Head of caudate nucleus (tissue), 42 donors: ENCODE measurements around the gene C19orf67.

ENCODE experiments used
- DNase-seq, 42 donors: peaks; one replicate each; pipeline versions ENCODE4 v3.0.0 to v3.0.0-alpha.2; 2020 to 2021; ENCODE audit warnings: mixed read lengths in 7 of 42
- intact Hi-C: fragments of 100-400 bp; cut with DNase I; formaldehyde crosslinking; loops from one replicate; pipeline ENCODE4 v1.15.0; 2022

The C19orf67 gene

GRCh38 chr19:14112051-14112808 is 26.6 kb upstream of the C19orf67 start:
- DNase-seq = no peak

GRCh38 chr19:14111486-14111885 is 25.9 kb upstream of the C19orf67 start:
- DNase-seq = peak in 3 of 42 donors; percentile 44 to 63 (median 45)
- intact Hi-C loops = no loop called here

More at GRCh38 chr19:14112051-14112808, 26.6 kb upstream of the C19orf67 start:
- intact Hi-C loops = no loop called here

- intact Hi-C loops = no loop called here
- DNase-seq = no peak
Observed at GRCh38 chr19:14110650-14111049, 25.1 kb upstream of the C19orf67 start.

GRCh38 chr19:14107581-14108461 is 22.2 kb upstream of the C19orf67 start:
- intact Hi-C loops = no loop called here
- DNase-seq = peak in 4 of 42 donors; percentile 13 to 63 (median 34)

GRCh38 chr19:14106840-14107239 is 21.3 kb upstream of the C19orf67 start:
- DNase-seq = no peak
- intact Hi-C loops = no loop called here

- no peak for DNase-seq
- intact Hi-C loops = no loop called here
Observed at GRCh38 chr19:14105680-14106079, 20.1 kb upstream of the C19orf67 start.

- DNase-seq = no peak
- intact Hi-C loops = no loop called here
Observed at GRCh38 chr19:14103310-14103709, 17.7 kb upstream of the C19orf67 start.

GRCh38 chr19:14102756-14103155 is 17.2 kb upstream of the C19orf67 start:
- intact Hi-C loops = no loop called here
- no peak for DNase-seq

- intact Hi-C loops = no loop called here
- DNase-seq = no peak
Observed at GRCh38 chr19:14102102-14102696, 16.6 kb upstream of the C19orf67 start.

GRCh38 chr19:14101003-14101545 is 15.5 kb upstream of the C19orf67 start:
- DNase-seq = no peak
- intact Hi-C loops = no loop called here

GRCh38 chr19:14097532-14098151 is 12.1 kb upstream of the C19orf67 start:
- no peak for DNase-seq
- intact Hi-C loops = no loop called here

- DNase-seq = no peak
- intact Hi-C loops = no loop called here
Observed at GRCh38 chr19:14096272-14096992, 10.8 kb upstream of the C19orf67 start.

GRCh38 chr19:14094854-14095253 is 9.3 kb upstream of the C19orf67 start:
- DNase-seq = no peak
- intact Hi-C loops = no loop called here

- intact Hi-C loops = no loop called here
- DNase-seq = no peak
Observed at GRCh38 chr19:14093117-14093823, 7.7 kb upstream of the C19orf67 start.

GRCh38 chr19:14091813-14092462 is 6.4 kb upstream of the C19orf67 start:
- intact Hi-C loops = no loop called here
- peak in 1 of 42 donors; percentile 37 for DNase-seq

GRCh38 chr19:14091081-14091812 is 5.7 kb upstream of the C19orf67 start:
- intact Hi-C loops = no loop called here
- peak in 19 of 42 donors; percentile 35 to 85 (median 73) for DNase-seq
